GM19328 (cell line): ENCODE data around the gene VIPR2.

Experiments
- ATAC-seq: cut with Tn5 transposase; IDR thresholded peaks from one replicate; pipeline ENCODE4 v1.9.1; 2021; ENCODE audit warnings: mild to moderate bottlenecking, moderate library complexity; ENCODE audit not compliant: unreplicated experiment

VIPR2 gene

GRCh38 chr7:159121476-159121875 lies 23.2 kb downstream of the VIPR2 start:
- ATAC-seq, result no peak

DNA sequence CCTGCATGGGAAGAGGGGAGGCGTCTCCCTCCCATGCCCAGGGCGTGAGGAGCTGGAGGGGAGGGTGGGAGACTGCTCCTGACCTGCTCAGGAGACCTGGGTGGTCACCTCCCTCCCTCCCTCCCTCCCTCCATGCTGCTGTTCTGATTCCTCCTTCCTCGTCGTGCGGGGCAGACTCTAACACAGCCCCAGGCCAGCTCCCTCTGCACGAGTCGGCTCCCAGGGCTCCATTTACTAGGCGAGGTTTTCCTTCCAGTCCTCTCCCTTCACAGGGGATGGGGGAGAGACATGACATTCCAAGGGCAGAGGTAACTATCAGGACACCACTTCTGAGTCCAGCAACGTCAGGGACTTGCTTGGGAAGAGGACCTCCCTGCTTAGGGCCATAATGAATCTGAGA lies 23.6 kb downstream of the VIPR2 start:
- no peak for ATAC-seq

GRCh38 chr7:159120540-159120919 lies 24.1 kb downstream of the VIPR2 start:
- no peak for ATAC-seq

DNA sequence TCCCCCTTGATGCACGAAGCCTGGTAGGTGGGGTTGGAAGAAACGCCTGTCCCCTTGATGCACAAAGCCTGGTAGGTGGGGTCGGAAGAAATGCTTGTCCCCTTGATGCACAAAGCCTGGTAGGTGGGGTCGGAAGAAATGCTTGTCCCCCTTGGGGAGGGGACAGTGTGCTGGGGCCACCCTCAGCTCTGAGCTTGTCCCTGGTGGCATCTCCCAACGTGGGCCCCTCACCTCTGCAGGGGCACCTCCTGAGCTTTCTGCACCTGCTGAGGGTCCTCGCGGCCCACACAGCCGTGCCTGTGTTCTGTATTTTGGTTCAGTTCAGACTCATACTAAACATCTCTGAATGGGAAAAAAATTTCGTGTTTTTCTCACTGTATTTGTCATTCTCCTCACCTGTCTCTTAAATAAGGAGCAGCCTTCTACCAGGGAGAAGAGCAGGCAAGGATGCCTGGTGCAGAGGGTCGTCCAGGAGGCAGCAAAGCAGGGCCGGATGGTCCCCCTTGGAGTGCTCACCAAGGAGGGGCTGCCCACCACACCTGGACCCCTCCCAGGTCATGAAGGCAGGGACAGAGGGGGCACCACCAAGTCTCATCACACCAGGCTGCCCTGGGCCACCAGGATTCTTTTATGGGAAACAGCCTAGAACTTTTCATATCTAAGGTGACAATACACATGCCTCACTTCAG lies 24.7 kb downstream of the VIPR2 start:
- no peak for ATAC-seq

- ATAC-seq, result no peak
These were observed 25.5 kb downstream of the VIPR2 start for GRCh38 chr7:159119026-159119741.

GRCh38 chr7:159118623-159119022 lies 26.0 kb downstream of the VIPR2 start:
- ATAC-seq, result no peak

GRCh38 chr7:159118197-159118595 lies 26.5 kb downstream of the VIPR2 start:
- ATAC-seq, result no peak

DNA sequence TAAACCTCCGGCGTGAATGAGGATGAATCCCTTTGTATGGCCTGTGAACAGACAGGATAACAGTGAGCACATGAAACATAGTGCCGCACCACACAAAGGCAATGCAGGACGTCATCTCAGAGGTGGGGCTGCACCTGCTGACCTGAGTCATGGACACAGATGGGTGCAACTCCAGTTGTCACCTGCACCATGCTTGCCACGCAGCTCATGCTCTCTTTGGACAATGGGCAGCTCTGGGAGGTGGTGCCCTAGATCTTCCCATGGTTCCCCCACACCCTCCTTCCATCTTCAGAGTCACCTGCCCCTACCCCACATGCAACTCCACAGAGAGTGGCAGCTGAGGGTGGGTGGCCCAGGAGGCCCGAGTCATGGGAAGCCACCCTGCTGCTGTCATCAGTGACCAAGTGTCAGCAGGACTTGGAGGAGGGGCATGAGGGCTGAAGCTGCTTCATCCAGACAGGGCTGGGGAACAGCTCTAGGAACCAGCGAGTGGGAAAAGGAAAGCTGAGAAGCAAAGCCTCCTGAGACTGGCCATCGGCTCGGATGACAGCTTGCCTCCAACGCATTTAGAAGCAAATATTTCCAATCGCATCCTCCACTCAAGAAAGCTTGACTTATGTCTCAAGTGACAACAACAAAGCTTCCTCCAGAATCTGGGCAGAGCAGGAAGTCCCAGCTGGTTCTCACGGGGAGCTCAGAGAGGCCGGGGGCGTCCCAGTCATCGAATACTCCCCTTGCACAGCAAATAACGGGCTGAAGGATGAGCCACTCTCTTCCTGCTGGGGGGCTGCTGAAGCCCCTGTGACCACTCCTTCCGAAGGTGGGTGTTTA lies 27.1 kb downstream of the VIPR2 start:
- no peak for ATAC-seq

- no peak for ATAC-seq
These were observed 27.9 kb downstream of the VIPR2 start for GRCh38 chr7:159116581-159117339.

- ATAC-seq, result no peak
These were observed 28.8 kb downstream of the VIPR2 start for GRCh38 chr7:159115601-159116501.

DNA sequence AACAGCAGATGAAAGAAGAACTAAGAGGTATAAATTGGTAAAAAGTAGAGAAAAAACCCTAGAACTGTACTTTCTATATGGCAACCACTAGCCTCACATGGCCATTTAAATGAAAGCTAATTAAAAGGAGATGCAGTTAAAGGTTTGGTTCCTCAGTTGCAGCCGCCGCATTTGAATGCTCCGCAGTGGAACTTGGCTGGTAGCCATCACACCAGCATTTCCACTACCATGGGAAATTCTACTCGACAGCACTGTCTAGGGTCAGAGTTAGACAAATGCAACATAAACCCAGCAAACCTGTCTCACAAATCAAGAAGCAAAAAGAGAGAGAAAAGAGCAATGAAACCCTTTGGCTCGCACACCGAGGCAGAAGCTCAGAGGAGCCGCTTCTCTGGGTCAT lies 29.7 kb downstream of the VIPR2 start:
- no peak for ATAC-seq

- ATAC-seq, result no peak
These were observed 30.6 kb downstream of the VIPR2 start for GRCh38 chr7:159114096-159114495.

- ATAC-seq, result no peak
These were observed 31.6 kb downstream of the VIPR2 start for GRCh38 chr7:159113056-159113455.

- no peak for ATAC-seq
These were observed 32.3 kb downstream of the VIPR2 start for GRCh38 chr7:159112136-159113011.

- no peak for ATAC-seq
These were observed 35.0 kb downstream of the VIPR2 start for GRCh38 chr7:159109653-159110035.

- no peak for ATAC-seq
These were observed 35.6 kb downstream of the VIPR2 start for GRCh38 chr7:159108941-159109652.

- ATAC-seq, result no peak
These were observed 36.2 kb downstream of the VIPR2 start for GRCh38 chr7:159108491-159108890.

- ATAC-seq, result no peak
These were observed 37.3 kb downstream of the VIPR2 start for GRCh38 chr7:159107161-159107892.
